ENCODE results near the gene SCUBE3. TPM values are rescaled to one million over a fixed set of nuclear protein-coding genes. Genes with fewer than 3 reads are reported as not detected.

The SCUBE3 gene
- total RNA-seq, 2 donors from 2014 or later: 0.33 TPM; not detected in 1

DNA sequence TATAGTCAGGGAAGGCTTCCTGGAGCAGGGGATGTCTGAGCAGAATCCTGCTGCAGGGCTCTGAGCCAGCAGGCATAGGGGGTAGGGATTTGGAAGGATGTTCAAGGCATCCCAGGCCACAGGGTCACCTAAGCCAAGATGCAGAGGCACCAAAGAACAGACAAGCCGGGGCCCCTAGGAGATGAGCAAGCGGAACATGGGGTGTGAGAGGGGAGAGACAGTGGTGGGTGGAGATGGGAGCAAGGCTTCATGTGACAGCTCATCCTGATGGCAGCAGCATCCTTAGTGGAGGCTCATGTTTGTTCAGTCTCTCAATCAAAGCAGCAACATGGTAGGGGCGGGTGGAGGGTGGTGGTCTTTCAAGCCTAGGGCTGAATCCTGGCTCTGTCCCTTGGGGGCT, 42.9 kb upstream of the SCUBE3 start:
- no peak for TF ChIP-seq POLR2A (IDR thresholded peaks at IDR 0.05)
- TF ChIP-seq, protein P1, sequence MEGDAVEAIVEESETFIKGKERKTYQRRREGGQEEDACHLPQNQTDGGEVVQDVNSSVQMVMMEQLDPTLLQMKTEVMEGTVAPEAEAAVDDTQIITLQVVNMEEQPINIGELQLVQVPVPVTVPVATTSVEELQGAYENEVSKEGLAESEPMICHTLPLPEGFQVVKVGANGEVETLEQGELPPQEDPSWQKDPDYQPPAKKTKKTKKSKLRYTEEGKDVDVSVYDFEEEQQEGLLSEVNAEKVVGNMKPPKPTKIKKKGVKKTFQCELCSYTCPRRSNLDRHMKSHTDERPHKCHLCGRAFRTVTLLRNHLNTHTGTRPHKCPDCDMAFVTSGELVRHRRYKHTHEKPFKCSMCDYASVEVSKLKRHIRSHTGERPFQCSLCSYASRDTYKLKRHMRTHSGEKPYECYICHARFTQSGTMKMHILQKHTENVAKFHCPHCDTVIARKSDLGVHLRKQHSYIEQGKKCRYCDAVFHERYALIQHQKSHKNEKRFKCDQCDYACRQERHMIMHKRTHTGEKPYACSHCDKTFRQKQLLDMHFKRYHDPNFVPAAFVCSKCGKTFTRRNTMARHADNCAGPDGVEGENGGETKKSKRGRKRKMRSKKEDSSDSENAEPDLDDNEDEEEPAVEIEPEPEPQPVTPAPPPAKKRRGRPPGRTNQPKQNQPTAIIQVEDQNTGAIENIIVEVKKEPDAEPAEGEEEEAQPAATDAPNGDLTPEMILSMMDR (IDR thresholded peaks at IDR 0.05): no peak
- Histone ChIP-seq H3K27me3 (no peaks in the 10 kb centered on the region), H3K4me1 (peaks cover 7% of the 10 kb centered on the region), H3K9me3 (no peaks in the 10 kb centered on the region), H3K27ac (no peak overlapping the region), H3K36me3 (replicated peaks in 1 of 2; ENCODE audit: insufficient read depth in 1 of 2, low read depth in 2 of 2) (no peaks in the 10 kb centered on the region), H3K4me3 (no peak overlapping the region)
- WGBS, 2 donors: 81 to 86% methylated on average over 3 of the region's 3 CpGs
- ATAC-seq (no peak), DNase-seq (no peak)
- intact Hi-C loops (cut with DNase I): no loop called here

DNA sequence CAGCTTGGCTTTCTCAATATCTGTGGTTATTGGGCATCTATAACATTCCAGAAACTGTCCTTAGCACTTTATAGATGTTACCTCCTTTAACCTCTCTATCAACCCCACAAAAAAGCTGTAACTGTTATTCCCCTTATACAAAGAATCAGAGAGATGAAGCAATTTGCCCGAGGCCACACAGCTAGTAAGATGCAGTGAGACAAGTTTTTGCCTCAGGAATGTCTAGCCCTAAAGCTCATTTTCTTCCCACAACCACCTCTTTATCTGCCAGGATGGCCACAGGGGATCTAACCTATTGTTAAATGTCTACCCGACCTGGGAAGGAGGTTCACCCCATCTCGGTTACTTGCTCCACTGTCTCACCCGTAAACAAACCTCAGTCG, 40.7 kb upstream of the SCUBE3 start:
- WGBS, 2 donors: 62 to 81% methylated on average over 5 of the region's 5 CpGs
- no peak for ATAC-seq

DNA sequence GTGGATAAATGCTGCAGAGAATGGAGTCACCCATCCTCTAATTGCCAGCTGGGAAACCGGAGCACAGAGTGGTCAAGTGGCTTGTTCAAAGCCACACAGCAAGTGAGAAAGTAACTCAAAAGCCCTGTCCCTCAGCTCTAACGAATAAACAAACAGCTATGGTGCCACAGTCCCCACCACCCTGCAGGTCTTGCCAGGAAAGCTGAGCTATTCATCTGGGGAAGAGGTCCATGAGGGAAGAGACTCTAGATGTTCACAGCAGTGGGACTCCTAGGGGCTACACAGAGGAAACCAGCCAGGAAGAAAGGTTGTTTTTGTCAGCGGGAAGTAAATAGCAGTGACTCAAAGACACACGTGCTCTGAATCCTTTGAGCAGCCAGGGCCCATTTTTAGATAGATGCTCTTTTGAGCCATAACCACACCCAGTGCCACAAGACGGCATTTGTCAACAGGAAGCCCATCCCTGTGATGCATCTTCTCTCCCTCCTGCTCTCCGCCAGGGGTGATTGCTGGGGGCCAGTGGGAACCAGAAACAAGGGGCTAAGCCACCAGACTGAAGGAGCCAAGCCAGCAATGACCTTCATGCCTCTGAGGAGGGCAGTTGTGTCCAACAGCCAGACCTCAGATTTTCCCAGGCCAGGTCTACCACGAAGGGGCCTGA, 40.2 kb upstream of the SCUBE3 start:
- TF ChIP-seq, protein P1 (IDR thresholded peaks at IDR 0.05): no peak
- TF ChIP-seq POLR2A (IDR thresholded peaks at IDR 0.05): no peak
- 64 to 66% methylated on average over 6 to 7 of the region's 7 CpGs for WGBS, 2 donors
- intact Hi-C loops (cut with DNase I): no loop called here
- DNase-seq (no peak), ATAC-seq (no peak)
- no peaks in the 10 kb centered on the region for H3K9me3 ChIP-seq
- H3K27ac ChIP-seq: no peak overlapping the region
- H3K4me3 ChIP-seq: no peak overlapping the region
- H3K4me1 ChIP-seq: no peaks in the 10 kb centered on the region
- no peaks in the 10 kb centered on the region for H3K36me3 ChIP-seq (replicated peaks in 1 of 2; ENCODE audit: insufficient read depth in 1 of 2, low read depth in 2 of 2)
- no peaks in the 10 kb centered on the region for H3K27me3 ChIP-seq

More for the DNA sequence above, 40.7 kb upstream of the SCUBE3 start:
- no peak overlapping the region for H3K27ac ChIP-seq
- TF ChIP-seq, protein P1 (IDR thresholded peaks at IDR 0.05): no peak
- no peak for TF ChIP-seq POLR2A (IDR thresholded peaks at IDR 0.05)
- no peak overlapping the region for H3K4me3 ChIP-seq
- intact Hi-C loops (cut with DNase I): no loop called here
- no peaks in the 10 kb centered on the region for H3K4me1 ChIP-seq
- H3K36me3 ChIP-seq (replicated peaks in 1 of 2; ENCODE audit: insufficient read depth in 1 of 2, low read depth in 2 of 2): no peaks in the 10 kb centered on the region
- H3K9me3 ChIP-seq: no peaks in the 10 kb centered on the region
- H3K27me3 ChIP-seq: no peaks in the 10 kb centered on the region
- DNase-seq: no peak

DNA sequence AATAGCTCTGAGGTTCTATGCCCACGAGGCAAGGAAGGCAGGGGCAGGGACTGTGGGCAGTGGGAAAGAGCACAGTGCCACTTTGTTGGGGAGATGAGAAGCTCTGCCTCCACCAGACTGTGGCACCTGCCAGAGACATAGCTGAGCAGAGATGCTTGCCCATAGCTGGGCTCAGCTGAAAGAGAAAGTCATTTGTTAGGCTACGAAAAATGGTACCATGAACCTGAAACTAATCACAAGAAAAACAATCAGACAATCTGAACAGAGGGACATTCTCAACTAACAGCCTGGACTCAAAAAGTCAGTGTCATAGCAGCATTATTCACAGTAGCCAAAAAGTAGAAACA, 39.7 kb upstream of the SCUBE3 start:
- no peaks in the 10 kb centered on the region for H3K9me3 ChIP-seq
- WGBS, 2 donors: 55 to 56% methylated on average over 2 of the region's 2 CpGs
- intact Hi-C loops (cut with DNase I): no loop called here

More for the DNA sequence above, 39.7 kb upstream of the SCUBE3 start:
- ATAC-seq (no peak), DNase-seq (no peak)
- Histone ChIP-seq H3K27ac (no peak overlapping the region), H3K27me3 (no peaks in the 10 kb centered on the region), H3K4me1 (no peaks in the 10 kb centered on the region), H3K36me3 (replicated peaks in 1 of 2; ENCODE audit: insufficient read depth in 1 of 2, low read depth in 2 of 2) (no peaks in the 10 kb centered on the region), H3K4me3 (no peak overlapping the region)
- TF ChIP-seq POLR2A (IDR thresholded peaks at IDR 0.05): no peak
- TF ChIP-seq, protein P1 (IDR thresholded peaks at IDR 0.05): no peak

Data from body of pancreas (tissue), 4 donors.